Neural cell (in vitro differentiated cells): ENCODE results near the gene TPD52L2.

Experiments used
- EZH2 ChIP-seq: fragments of 200-600, 300-800 bp; shearing (Covaris generic), sonication (generic); IDR thresholded peaks from 2 replicates; pipeline ENCODE4 v1.6.1; 2014; ENCODE audit warnings: antibody characterized with exemption, low read length, borderline replicate concordance, mild to moderate bottlenecking; ENCODE audit not compliant: insufficient read depth, poor library complexity, severe bottlenecking
- RAD21 ChIP-seq: fragments of 450-650 bp; conservative IDR thresholded peaks from 2 replicates; pipeline ENCODE4 v1.6.1; 2014; ENCODE audit warnings: antibody characterized with exemption, mild to moderate bottlenecking, moderate library complexity
- TF ChIP-seq, protein P1 (sequence below): IDR thresholded peaks from 2 replicates; pipeline ENCODE4 v1.6.1; 2012; ENCODE audit warnings: borderline replicate concordance

DNA sequence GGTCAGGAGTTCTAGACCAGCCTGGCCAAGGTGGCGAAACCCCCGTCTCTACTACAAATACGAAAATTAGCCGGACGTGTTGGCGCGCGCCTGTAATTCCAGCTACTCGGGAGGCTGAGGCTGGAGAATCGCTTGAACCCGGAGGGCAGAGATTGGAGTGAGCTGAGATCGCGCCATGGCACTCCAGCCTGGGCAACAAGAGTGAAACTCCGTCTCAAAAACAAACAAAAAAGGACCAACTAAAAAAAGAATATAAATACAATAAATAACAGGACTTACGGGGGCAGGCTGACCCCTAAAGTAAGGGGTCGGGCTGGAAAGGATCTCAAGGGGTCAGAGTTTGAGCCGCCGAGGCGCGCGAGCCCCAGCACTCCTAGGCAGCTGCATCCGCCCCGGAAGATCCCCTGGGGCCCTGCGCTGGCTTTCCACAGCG, 509 bp upstream of the TPD52L2 start:
- TF ChIP-seq RAD21 (no peak), EZH2 (no peak)
- TF ChIP-seq, protein P1, sequence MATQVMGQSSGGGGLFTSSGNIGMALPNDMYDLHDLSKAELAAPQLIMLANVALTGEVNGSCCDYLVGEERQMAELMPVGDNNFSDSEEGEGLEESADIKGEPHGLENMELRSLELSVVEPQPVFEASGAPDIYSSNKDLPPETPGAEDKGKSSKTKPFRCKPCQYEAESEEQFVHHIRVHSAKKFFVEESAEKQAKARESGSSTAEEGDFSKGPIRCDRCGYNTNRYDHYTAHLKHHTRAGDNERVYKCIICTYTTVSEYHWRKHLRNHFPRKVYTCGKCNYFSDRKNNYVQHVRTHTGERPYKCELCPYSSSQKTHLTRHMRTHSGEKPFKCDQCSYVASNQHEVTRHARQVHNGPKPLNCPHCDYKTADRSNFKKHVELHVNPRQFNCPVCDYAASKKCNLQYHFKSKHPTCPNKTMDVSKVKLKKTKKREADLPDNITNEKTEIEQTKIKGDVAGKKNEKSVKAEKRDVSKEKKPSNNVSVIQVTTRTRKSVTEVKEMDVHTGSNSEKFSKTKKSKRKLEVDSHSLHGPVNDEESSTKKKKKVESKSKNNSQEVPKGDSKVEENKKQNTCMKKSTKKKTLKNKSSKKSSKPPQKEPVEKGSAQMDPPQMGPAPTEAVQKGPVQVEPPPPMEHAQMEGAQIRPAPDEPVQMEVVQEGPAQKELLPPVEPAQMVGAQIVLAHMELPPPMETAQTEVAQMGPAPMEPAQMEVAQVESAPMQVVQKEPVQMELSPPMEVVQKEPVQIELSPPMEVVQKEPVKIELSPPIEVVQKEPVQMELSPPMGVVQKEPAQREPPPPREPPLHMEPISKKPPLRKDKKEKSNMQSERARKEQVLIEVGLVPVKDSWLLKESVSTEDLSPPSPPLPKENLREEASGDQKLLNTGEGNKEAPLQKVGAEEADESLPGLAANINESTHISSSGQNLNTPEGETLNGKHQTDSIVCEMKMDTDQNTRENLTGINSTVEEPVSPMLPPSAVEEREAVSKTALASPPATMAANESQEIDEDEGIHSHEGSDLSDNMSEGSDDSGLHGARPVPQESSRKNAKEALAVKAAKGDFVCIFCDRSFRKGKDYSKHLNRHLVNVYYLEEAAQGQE = peak; percentile 1
